Activated CD4-positive, CD25-positive, alpha-beta regulatory T cell treated with anti-CD3 and anti-CD28 coated beads, Interleukin-2, amount 50 U/mL, for 24 hours (primary cell): ENCODE results near the gene SH3RF3.
A peak's percentile ranks its signal among the peaks of the same experiment; 100 is the strongest.

ENCODE experiments used
- ATAC-seq, 2 donors: fragments of 150-1000 bp; cut with Tn5 transposase; one replicate each; pipeline ENCODE4 v1.10.0; 2021; ENCODE audit warnings: mild to moderate bottlenecking in 1 of 2, moderate library complexity in 1 of 2

The SH3RF3 gene

DNA sequence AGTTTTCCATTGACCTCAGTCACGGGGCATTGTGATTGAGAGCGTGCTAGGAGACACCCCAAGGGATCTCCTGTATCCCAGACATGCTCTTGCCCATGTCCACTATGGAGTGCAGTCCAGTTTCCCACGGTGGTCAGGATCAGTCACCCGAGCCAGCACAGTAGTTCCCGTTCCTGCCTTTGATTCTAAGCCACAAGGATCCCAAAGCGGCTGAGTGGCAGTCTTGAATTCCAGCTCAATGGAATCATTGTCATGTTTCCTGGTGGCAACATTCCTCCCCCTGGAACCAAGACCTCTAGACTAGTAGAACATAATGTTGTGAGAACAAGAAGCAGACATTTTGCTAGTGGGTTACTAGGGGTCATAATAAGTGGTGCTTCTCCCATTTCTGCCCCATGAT, 330.5 kb downstream of the SH3RF3 start:
- no peak for ATAC-seq

DNA sequence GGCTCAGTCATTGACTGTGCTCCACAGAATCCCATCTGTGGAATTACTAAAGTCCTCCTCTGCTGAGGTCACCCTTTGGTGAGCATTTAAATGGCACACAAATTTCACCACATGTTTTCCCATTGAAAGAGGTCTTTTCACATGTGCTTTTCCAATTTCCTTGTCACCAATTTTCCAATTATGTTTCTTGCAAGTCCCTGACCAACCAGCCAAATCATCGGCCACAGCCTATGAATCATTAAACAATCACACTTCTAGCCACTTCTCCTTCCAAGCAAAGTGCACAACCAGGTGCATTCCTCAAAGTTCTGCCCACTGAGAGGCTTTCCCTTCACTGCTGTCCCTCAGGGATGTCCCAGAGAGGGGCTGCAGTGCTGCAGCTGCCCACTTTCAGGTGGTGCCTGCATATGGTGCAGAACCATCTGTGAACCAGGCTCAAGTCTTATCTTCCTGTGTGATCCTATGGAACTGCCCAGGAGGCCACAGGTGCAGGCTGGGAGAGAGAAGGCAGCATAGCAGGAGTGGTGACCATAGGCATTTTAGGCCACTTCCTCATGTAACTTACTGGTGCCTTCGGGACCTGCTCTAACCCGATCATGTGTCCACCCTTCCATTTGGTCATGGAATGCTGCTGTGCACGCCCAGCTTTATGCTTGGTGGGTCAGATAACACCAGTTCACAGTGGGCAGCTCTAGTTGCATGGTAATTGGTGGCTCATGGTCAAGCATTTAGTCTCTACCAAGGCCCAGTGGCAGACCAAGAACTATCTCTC, 331.7 kb downstream of the SH3RF3 start:
- ATAC-seq: no peak

DNA sequence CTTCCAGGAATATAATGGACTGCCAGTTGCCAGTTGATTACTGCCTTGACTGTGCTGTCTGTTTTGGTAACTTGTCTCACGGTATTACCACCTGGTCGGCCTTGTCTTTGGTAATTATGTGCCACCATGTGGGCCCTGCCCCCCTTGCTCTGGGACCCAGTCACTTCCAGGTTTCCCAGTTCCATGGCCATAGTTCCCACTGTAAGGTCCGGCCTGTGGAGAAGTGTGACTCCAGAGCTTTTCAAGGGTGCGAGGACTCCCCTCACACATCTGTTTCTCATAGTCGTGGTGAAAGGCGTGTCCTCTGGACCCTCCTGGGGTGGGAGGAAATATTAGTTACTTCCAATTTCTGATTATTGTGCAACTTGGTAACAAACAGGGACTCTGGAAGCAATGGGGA, 334.2 kb downstream of the SH3RF3 start:
- no peak for ATAC-seq

DNA sequence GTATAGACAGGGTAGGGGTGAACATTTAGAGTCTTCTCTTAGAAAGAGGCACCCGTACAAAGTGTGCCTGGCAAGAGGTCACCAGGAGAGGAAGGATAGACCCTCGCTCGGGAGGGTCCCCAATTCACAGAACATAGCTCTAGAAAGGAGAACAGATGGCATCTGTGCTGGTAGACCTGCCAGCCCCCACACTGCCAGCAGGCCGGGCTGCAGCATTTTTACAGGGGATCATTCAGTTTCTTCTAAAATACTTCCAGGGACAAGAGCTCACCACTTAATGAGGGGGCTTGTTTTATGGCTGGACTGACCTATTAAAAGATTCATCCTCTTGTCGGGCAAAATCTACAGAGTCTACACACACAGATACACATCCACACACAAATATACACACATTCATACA, 334.9 kb downstream of the SH3RF3 start:
- no peak for ATAC-seq

DNA sequence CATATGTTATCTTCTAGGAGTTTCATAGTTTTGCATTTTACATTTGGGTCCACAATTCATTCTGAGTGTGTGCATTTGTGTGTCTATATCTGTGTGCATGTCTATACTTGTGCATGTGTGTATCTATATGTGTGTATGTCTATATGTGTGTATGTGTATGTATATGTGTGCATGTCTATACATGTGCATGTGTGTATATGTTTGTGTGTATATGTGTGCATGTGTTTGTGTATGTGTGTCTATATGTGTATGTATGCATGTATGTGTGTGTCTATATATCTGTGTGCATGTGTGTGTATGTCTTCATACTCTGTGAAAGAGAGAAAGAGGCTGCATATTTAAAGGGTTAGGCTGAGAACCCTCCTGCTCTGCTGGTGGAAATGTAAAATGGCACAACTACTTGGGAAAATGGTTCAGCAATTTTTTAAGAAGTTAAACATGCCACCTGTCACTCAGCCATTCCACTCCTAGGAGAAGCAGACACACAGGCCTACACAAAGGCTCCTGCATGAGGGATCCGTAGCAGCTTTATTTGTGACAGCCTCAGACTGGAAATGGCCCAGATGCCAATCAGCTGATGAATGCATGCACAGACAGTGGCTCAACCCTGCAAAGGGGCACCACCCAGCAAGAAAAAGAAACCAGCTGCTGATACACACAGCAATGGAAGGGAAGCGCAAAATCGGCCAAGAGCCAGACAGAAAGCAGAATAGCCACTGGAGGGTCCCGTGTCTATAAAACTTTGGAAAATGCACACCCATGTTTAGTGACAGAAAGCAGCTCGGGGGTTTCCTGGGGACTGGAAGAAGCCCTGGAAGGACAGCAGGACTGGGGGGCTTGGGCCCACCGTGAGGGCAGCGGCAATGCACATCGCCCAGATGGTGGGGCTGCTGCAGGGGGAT, 337.9 kb downstream of the SH3RF3 start:
- no peak for ATAC-seq

DNA sequence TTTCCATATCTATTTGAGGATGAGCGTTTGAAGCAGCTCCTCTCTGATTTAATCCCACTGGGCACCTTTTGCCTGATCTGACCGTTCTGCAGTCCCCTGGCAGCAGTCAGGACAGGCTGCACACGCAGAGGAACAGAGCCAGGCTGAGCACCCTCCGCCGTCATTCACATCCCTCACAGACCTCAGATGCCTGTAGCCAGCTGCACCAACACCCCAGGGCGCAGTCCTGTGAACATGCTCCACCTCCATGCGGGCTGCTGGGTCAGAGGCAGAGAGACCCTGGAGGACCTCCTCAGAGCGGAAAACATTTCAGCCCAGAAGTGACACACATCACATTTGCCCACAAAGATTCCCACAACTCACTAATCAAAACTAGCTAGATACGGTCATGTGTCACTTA, 338.7 kb downstream of the SH3RF3 start:
- ATAC-seq: no peak

DNA sequence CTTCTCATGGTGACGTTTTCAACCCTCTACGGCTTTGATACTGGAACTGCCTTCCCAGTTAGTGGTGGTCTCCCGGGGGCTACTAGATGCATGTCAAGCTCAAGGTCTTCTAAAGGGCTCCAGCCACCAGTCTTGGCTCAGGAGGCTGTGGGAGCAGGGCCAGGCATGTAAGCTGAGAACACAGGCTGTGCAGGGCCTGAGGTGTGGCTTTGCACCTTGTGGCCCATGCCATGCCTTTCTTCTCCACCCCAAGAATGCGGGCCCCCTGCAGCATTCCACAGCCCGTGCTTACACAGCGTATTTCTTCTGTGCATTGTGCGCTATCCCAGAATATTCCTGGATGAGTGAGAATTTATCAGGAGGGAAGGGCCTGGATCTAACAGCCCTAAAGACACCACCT, 339.9 kb downstream of the SH3RF3 start:
- no peak for ATAC-seq

DNA sequence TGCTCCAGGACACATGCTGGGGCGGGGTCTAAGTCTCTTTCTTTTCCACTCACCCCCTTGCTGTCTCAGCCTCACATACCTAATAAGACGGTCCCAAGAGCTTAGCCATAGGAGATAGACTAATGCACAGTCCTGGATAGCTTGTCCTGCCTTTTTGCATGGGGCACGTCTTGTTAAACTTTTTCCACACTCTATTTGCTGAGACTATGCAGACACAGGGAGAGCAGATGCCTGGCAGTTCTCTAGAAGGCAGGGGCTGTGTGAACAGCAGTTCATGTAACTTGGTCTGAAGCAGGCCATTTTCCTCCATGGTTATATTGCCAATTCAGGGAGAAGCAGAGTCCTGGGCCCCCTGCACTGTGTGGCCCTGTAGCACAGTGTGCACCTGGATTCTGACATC, 342.7 kb downstream of the SH3RF3 start:
- ATAC-seq: no peak

DNA sequence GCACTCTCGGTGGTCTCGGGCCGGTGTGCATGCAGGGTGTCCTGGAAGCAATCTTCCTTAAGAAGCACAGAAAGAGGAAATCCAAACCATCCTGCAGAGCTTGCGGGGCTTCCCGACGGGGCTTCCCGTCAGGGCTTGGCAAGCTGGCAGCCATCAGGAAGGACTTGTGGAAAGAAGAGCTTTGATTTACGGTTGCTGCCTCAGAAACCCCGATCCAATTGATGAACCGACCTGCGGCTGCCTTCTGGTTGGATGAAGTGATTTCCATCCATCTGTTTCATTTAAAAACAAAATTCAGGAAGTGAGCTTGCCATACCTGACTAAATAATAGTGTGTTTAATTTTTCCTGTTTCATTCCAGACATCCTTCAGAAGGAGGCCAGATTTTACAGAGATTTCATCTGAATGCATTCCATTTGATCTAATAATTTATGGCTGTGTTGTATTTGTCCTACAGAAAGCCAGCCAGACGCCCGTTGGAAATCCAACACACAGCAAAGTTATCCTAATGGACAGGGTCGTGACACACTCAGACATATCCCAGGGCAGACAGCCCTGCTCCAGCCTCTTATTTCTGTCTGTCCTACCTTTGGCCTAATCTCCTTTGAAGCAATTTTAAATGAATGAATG, 343.4 kb downstream of the SH3RF3 start:
- no peak for ATAC-seq

DNA sequence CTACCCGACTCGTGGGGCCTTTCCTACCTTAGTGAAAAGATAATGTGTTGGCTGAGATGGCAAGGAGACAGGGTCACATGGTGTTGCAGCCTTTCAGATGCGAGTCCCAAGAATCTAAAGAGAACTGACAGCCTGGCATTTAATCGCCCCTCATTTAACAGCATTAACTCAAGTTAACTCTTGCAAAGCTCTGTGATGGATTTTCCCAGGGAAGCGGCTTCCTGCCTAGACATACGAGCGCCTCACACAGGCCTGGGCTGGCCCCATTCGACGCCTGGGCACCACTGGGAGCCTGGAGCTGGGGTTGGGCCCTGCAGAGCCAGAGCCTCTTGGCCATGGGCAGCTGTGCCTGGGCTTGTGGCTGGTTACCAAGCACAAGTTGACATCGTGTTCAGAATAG, 344.0 kb downstream of the SH3RF3 start:
- ATAC-seq: no peak

DNA sequence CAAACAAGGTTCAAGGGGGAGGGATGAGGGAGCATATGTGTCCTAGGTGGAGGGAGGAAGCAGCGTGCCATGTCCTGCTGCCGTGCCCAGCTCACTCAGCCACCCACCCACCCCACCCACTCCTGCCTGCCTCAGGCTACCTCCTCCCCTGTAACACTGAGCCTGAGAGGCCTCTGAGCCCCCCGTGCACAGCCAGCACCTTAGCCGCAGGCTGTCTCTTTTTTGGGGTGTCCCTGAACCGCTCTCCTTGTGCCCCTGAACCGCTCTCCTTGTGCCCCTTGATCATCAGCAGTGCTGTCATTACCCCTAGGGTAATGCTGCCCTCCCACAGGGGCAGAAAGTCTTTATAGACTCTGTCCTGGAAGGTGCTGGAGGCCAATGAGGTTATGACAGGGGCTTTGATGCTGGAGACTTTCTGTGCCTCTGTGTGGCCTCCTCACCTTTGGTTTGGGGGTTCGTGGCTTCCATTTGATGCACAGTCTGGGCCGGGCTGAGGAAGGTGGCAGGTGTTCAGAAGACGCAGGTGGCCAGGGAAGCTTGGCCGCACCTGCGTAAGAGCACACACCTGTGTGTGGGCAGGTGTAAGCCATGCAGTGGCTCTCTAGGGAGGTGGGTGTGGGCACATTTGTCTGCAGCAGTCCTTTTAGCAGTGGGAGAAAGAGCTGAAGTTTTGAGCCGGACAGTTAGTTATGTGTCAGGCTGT, 344.8 kb downstream of the SH3RF3 start:
- no peak for ATAC-seq

DNA sequence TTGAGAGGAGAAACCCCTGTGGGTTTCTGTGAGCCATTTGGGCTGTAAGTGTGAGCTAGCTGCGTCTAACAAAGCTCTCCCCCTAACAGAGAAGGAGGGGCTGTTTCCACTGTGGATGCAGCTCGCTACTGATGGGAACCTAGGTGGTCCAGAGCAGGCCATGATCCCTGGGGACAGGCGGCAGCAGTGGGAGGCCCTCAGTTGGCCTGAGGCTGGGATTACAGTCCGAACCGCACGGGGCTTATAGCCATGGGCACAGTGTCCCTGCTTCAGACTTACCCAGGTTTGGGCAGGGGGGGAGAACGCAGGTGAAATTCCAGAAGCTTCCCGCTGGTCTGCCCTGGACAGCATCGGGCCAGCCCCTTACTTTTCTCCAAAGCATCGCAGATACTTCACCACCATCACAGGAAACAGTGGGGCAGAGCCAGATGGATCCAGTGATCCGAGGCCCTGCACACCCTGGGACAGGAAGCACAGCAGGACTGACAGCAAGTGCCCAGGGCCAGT, 345.4 kb downstream of the SH3RF3 start:
- no peak for ATAC-seq

DNA sequence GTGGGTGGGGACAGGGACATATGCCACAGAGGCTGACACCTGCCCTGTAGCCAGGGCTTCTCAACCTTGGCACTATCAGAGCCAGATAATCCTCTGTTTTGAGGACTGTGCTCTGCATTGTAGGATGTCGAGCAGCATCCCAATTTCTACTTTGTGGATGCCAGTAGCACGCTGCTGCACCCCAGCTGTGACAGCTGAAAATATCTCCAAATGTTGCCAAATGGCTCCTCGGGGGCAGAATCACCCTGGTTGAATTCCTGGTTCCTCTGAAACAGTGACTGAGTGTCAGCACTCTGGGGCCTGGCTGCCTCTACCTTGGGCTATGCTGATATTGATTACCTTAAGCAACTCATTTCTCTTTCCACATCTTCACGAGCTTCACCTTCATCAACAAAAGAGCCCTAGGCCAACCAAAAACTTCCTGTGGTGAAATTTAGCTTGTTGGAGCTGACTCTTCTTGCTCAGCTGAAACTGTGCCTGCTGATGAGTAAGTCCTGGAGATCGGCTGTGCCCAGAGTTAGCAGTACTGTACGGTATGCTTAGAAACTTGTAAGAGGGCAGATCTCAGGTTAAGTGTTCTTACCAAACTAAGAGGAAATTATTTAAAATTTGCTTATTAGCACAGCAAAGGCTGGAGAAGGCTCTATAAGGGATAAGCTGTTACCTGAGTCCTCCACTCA, 346.7 kb downstream of the SH3RF3 start:
- peak in 1 of 2 donors; percentile 43 for ATAC-seq

DNA sequence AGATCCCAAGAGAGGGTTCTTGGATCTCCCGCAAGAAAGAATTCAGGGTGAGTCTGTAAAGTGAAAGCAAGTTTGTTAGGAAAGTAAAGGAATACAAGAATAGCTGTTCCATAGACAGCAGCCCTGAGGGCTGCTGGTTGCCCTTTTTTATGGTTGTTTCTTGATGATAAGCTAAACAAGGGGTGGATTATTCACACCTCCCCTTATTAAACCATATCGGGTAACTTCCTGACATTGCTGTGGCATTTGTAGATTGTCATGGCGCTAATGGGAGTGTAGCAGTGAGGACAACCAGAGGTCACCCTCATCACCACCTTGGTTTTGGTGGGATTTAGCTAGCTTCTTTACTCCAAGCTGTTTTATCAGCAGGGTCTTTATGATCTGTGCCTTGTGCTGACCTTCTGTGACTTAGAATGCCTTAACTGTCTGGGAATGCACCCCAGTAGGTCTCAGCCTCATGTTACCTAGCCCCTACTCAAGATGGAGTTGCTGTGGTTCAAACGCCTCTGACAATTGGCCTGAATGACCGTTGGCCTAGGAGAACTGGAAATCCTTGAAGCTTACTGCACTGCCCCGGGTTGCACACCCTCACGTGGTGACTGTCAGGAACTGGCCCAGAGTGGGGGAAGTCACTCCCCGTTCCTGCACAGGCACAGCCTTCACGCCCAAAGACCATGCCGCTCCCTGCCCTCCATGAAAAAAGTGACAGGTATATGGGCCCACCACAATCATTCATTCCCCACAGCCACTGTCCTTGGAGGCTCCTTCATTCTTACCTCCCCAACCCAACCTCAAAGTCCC, 347.8 kb downstream of the SH3RF3 start:
- ATAC-seq: no peak

DNA sequence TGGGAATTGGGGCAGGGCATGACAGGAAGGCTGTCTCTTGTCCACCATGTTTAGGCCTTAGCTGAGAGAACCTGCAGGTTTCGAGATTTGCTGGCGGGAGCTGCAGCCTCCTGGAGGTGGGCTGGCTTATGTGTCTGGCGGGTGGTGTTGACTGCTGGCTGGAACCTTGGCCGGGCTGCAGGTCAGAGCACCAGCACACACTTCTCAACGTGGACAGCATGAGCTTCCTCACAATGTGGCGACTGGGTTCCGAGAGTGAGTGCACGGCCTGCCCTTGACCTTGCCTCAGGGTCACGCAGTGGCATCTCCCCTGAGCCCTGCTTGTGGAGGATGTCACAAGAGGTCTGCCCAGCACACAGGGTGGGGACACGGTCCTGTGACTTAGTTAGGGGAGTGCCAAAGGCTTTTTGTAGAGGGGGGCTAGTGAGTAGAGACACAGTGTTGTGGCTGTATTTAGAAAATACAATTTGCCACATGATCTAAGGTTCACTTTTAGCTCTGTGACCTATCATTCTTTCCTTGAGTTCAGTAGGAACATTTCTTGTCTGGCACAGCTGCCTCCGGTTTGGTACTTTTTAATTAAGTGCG, 350.0 kb downstream of the SH3RF3 start:
- no peak for ATAC-seq

DNA sequence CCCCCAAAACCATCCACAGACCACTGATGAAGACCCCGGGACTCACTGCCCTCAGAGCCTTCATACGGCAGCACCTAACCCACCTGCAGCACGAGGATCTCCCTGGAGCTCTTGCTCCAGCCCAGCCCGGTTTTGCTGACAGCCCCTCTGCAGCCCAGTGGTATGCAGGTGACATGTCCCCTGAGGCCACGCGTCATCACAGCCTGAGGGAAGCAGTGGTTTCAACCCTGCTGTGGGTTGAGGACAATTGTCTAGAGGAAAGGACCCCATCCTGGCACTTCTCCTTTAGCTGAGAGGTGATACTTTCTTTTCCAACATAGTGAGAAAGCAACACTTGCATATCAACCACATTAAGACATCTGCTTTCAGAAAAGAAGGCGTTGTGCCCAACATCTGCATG, 350.8 kb downstream of the SH3RF3 start:
- no peak for ATAC-seq

DNA sequence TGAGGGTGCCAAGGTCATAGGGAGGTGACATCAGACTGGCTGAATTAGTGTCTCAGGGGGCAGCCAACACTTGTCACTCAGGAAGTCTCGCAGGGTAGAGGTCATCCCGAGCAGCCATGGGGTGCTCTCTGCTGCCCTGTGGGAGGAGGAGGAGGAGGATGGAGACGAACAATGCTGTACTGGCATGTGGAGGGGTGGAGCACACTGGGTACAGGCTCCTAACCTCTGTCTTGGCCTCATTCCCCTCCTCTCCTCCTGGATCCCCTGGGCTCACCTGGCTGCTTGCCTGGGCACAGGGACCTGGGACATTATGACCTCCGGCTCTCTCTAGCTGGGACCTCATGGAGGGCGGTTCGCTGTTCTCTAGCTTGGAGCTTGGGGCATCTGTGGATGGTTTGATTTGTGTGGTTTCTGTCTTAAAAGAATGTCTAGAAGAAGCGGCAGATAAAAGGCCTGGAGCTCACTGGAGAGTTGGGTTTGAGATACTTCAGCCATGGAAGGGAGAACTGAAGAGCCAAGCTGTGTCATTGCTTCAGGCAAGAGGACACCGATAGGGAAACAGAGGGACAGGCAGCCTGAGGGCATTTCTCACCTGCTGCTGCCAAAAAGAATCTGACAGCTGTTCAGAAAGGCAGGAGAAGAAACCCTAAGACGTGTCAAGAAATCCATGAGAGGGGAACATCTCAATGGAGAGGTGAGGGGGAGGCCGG, 351.6 kb downstream of the SH3RF3 start:
- ATAC-seq: no peak

DNA sequence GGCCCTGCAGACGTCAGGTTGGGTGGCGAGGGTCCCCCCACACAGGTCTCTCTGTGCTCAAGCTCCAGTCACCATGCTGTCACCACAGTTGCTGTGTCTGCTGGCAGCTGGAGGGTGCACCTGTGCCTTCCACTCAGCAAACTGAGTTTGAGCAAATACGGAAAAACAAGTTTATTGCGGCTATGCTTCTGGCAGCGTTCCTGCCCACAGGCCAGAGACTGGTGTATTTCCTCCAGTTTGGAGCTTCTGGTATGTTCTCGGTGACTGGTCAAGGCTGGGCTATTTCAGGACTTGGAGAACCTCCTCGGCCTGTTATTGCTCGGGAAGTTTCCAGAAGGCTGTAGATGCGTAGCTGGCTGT, 352.2 kb downstream of the SH3RF3 start:
- ATAC-seq: no peak

DNA sequence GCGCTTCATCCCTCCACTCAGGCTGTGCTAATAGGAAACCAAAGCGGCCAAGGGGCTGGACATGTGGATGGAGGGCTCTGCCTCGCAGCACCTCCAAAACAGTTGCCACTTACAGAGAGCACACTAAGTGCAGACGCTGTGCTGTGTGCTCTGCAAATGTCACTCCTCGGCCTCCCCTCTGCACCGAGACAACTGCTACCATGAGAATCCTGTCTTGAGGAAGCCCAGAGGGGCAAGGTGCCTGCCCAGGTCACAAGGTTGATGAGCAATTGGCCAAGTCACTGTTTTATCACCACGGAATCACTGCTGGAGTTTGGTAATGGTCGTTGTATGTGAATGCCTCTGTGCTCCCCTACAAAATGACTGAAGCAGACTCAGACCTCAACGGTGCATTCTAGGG, 352.6 kb downstream of the SH3RF3 start:
- no peak for ATAC-seq

DNA sequence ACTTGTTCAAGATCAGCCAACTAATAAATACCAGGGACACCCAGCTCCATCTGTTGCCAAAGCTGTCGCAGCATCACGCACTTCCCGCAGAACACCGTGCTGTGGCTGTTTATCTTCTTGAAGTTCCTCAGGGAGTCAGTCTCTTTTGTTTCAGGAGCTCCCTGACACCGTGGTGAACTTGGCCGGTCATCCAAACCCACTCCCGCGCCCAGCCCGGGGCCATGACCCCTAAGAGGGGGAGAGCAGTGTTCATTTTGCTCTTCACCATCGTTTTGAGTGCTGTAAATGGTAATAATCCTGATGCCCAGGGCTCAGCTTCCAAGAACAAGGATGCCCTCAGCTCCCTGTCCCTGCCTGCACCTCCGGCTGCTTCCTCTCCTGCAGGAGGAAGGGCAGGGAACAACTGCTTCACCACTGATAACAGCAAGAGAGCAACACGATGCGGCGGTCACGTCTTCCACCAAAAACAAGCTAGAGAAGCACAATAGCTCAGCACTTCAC, 353.4 kb downstream of the SH3RF3 start:
- ATAC-seq: no peak
